Uterus (tissue), 4 donors: ENCODE measurements around the gene LRRC2. TPM values are rescaled to one million over a fixed set of nuclear protein-coding genes. Genes with fewer than 3 reads are reported as not detected.

ENCODE experiments used
- DNase-seq, 2 donors: peaks; one replicate each; pipeline ENCODE4 v3.0.0-alpha.2; 2019 to 2020
- H3K27ac ChIP-seq, 2 donors: fragments of 200-600 bp; sonication (generic); 1 replicate in 1 of 2; 2 replicates in 1 of 2; pipeline ENCODE4 v1.5.1; 2016 to 2018
- H3K27me3 ChIP-seq, 2 donors: fragments of 200-600 bp; sonication (generic); one replicate each; pipeline ENCODE4 v1.5.1; 2018 to 2019; ENCODE audit warnings: control low read depth in 1 of 2
- H3K36me3 ChIP-seq, 2 donors: fragments of 200-600 bp; sonication (generic); one replicate each; pipeline ENCODE4 v1.5.1; 2019; ENCODE audit warnings: control low read depth in 1 of 2
- H3K4me1 ChIP-seq, 2 donors: fragments of 200-600 bp; sonication (generic); one replicate each; pipeline ENCODE4 v1.5.1; 2018 to 2019; ENCODE audit warnings: control low read depth in 1 of 2
- H3K4me3 ChIP-seq, 2 donors: fragments of 200-600 bp; sonication (generic); 1 replicate in 1 of 2; 2 replicates in 1 of 2; pipeline ENCODE4 v1.5.1; 2018 to 2019; ENCODE audit warnings: mild to moderate bottlenecking in 1 of 2
- H3K9me3 ChIP-seq, 2 donors: fragments of 200-600 bp; sonication (generic); one replicate each; pipeline ENCODE4 v1.5.1; 2019; ENCODE audit warnings: control low read depth in 1 of 2
- CTCF ChIP-seq, 4 experiments: fragments of 200-600 bp in 2 of 4; fragments of 450-650 bp in 2 of 4; sonication (generic) in 2 of 4; IDR thresholded peaks; one replicate each; pipeline ENCODE4 v1.5.1; 2016 to 2019; ENCODE audit warnings: antibody characterized with exemption in 4 of 4, mild to moderate bottlenecking in 2 of 4, moderate library complexity in 1 of 4
- POLR2A ChIP-seq, 2 donors: fragments of 450-650 bp; IDR thresholded peaks; one replicate each; pipeline ENCODE4 v1.6.1; 2016; ENCODE audit warnings: antibody characterized with exemption in 2 of 2, mild to moderate bottlenecking in 1 of 2, moderate library complexity in 1 of 2
- intact Hi-C: fragments of 100-400 bp; cut with DNase I; formaldehyde crosslinking; loops from one replicate; pipeline ENCODE4 v1.15.1; 2023; ENCODE audit warnings: low total_unique reads
- total RNA-seq, 4 donors: library from RNA; depleted of rRNA in 3 of 4; stranded (reverse); fragments of >200 nt in 3 of 4; gene quantifications; one replicate each; pipeline versions ENCODE4 v1.1.0 to v1.2.4, GENCODE V29; 2014 to 2023
- donor health status: DM: yes; HTN: yes; CAD: no.

The LRRC2 gene
- total RNA-seq, 4 donors from 2014 or later, result 1.0 to 10.7 (median 5.9) TPM

GRCh38 chr3:46609944-46610722, 44.0 kb upstream of the LRRC2 start:
- no peak for TF ChIP-seq CTCF (IDR thresholded peaks at IDR 0.05)
- no peak for TF ChIP-seq POLR2A (IDR thresholded peaks at IDR 0.05)
- Histone ChIP-seq H3K9me3 (no peaks in the 10 kb centered on the region), H3K4me3 (no peak overlapping the region), H3K36me3 (no peaks in the 10 kb centered on the region), H3K4me1 (no peaks in the 10 kb centered on the region), H3K27ac (no peak overlapping the region), H3K27me3 (no peaks in the 10 kb centered on the region)
- intact Hi-C loops, result no loop called here
- DNase-seq, result no peak

- no peak overlapping the region for H3K27ac ChIP-seq
- DNase-seq, result no peak
- no peaks in the 10 kb centered on the region for H3K27me3 ChIP-seq
- H3K4me3 ChIP-seq, result no peak overlapping the region
- no peak for TF ChIP-seq POLR2A (IDR thresholded peaks at IDR 0.05)
- no peak for TF ChIP-seq CTCF (IDR thresholded peaks at IDR 0.05)
- H3K4me1 ChIP-seq, result no peaks in the 10 kb centered on the region
- H3K36me3 ChIP-seq, result no peaks in the 10 kb centered on the region
- no peaks in the 10 kb centered on the region for H3K9me3 ChIP-seq
- intact Hi-C loops, result no loop called here
These were observed 43.2 kb upstream of the LRRC2 start for GRCh38 chr3:46609212-46609721.

- no peaks in the 10 kb centered on the region for H3K4me1 ChIP-seq
- no peaks in the 10 kb centered on the region for H3K9me3 ChIP-seq
- no peaks in the 10 kb centered on the region for H3K36me3 ChIP-seq
- H3K4me3 ChIP-seq, result no peak overlapping the region
- TF ChIP-seq POLR2A (IDR thresholded peaks at IDR 0.05) (no peak), CTCF (IDR thresholded peaks at IDR 0.05) (no peak)
- no peak overlapping the region for H3K27ac ChIP-seq
- H3K27me3 ChIP-seq, result no peaks in the 10 kb centered on the region
- DNase-seq, result no peak
- intact Hi-C loops, result no loop called here
These were observed 41.5 kb upstream of the LRRC2 start for GRCh38 chr3:46607603-46608028.

GRCh38 chr3:46604127-46604526, 38.0 kb upstream of the LRRC2 start:
- H3K27ac ChIP-seq, result no peak overlapping the region
- intact Hi-C loops, result no loop called here
- H3K36me3 ChIP-seq, result no peaks in the 10 kb centered on the region
- no peaks in the 10 kb centered on the region for H3K9me3 ChIP-seq
- TF ChIP-seq POLR2A (IDR thresholded peaks at IDR 0.05) (no peak), CTCF (IDR thresholded peaks at IDR 0.05) (no peak)
- no peak overlapping the region for H3K4me3 ChIP-seq
- DNase-seq, result no peak
- H3K4me1 ChIP-seq, result no peaks in the 10 kb centered on the region
- H3K27me3 ChIP-seq, result no peaks in the 10 kb centered on the region

- no peak overlapping the region for H3K27ac ChIP-seq
- H3K27me3 ChIP-seq, result no peaks in the 10 kb centered on the region
- H3K36me3 ChIP-seq, result no peaks in the 10 kb centered on the region
- no peaks in the 10 kb centered on the region for H3K4me1 ChIP-seq
- H3K4me3 ChIP-seq, result no peak overlapping the region
- no peak for DNase-seq
- intact Hi-C loops, result no loop called here
- no peak for TF ChIP-seq CTCF (IDR thresholded peaks at IDR 0.05)
- TF ChIP-seq POLR2A (IDR thresholded peaks at IDR 0.05), result no peak
- H3K9me3 ChIP-seq, result no peaks in the 10 kb centered on the region
These were observed 37.4 kb upstream of the LRRC2 start for GRCh38 chr3:46603446-46604046.
